Raji (cell line): Measurements from ENCODE around the gene ZNF821.

Experiments used
- POLR2A ChIP-seq: IDR thresholded peaks from 2 replicates; pipeline ENCODE4 v1.6.1; 2011; ENCODE audit warnings: low read depth, low read length, control low read depth; ENCODE audit not compliant: insufficient read depth

Gene ZNF821

GRCh38 chr16:71882505-71883167, 1.3 kb downstream of the ZNF821 start:
- no peak for TF ChIP-seq POLR2A

GRCh38 chr16:71880176-71880575, 3.8 kb downstream of the ZNF821 start:
- TF ChIP-seq POLR2A, result no peak

GRCh38 chr16:71878911-71879310, 5.1 kb downstream of the ZNF821 start:
- no peak for TF ChIP-seq POLR2A

- no peak for TF ChIP-seq POLR2A
These were observed 10.8 kb downstream of the ZNF821 start for GRCh38 chr16:71873199-71873598.

GRCh38 chr16:71870818-71871217, 13.2 kb downstream of the ZNF821 start:
- no peak for TF ChIP-seq POLR2A

GRCh38 chr16:71869089-71869488, 14.9 kb downstream of the ZNF821 start:
- TF ChIP-seq POLR2A, result no peak

GRCh38 chr16:71867939-71868338, 16.0 kb downstream of the ZNF821 start:
- no peak for TF ChIP-seq POLR2A

GRCh38 chr16:71865173-71865863, 18.7 kb downstream of the ZNF821 start:
- TF ChIP-seq POLR2A, result no peak

- TF ChIP-seq POLR2A, result no peak
These were observed 20.0 kb downstream of the ZNF821 start for GRCh38 chr16:71863995-71864394.

GRCh38 chr16:71859762-71860521, 24.0 kb downstream of the ZNF821 start:
- TF ChIP-seq POLR2A, result no peak

GRCh38 chr16:71855937-71856662, 27.9 kb downstream of the ZNF821 start:
- TF ChIP-seq POLR2A, result no peak

- no peak for TF ChIP-seq POLR2A
These were observed 29.5 kb downstream of the ZNF821 start for GRCh38 chr16:71854369-71854948.

GRCh38 chr16:71853413-71853812, 30.6 kb downstream of the ZNF821 start:
- TF ChIP-seq POLR2A, result no peak

GRCh38 chr16:71852561-71852960, 31.4 kb downstream of the ZNF821 start:
- TF ChIP-seq POLR2A, result no peak

GRCh38 chr16:71852158-71852557, 31.8 kb downstream of the ZNF821 start:
- no peak for TF ChIP-seq POLR2A

- TF ChIP-seq POLR2A, result no peak
These were observed 32.2 kb downstream of the ZNF821 start for GRCh38 chr16:71851746-71852145.

GRCh38 chr16:71848622-71849021, 35.4 kb downstream of the ZNF821 start:
- TF ChIP-seq POLR2A, result no peak
